ENCODE results near the gene SMARCC1.

SMARCC1 gene

GRCh38 chr3:47685037-47685436, 96.7 kb downstream of the SMARCC1 start:
- Mint-ChIP-seq H3K9me3 (no peaks in the 10 kb centered on the region), H3K4me1 (peaks cover 3% of the 10 kb centered on the region), H3K27ac (no peak overlapping the region), H3K36me3 (peaks cover 100% of the 10 kb centered on the region), H3K4me3 (no peak overlapping the region)
- ATAC-seq = no peak
- no peak for DNase-seq (ENCODE audit: low spot score in 2 of 2)

- no peak overlapping the region for H3K27ac Mint-ChIP-seq
- peaks cover 5% of the 10 kb centered on the region for H3K4me1 Mint-ChIP-seq
- H3K4me3 Mint-ChIP-seq = no peak overlapping the region
- H3K36me3 Mint-ChIP-seq = peaks cover 100% of the 10 kb centered on the region
- no peaks in the 10 kb centered on the region for H3K9me3 Mint-ChIP-seq
- no peak for DNase-seq (ENCODE audit: low spot score in 2 of 2)
- ATAC-seq = no peak
Measured at GRCh38 chr3:47681016-47681415, 100.7 kb downstream of the SMARCC1 start.

DNA sequence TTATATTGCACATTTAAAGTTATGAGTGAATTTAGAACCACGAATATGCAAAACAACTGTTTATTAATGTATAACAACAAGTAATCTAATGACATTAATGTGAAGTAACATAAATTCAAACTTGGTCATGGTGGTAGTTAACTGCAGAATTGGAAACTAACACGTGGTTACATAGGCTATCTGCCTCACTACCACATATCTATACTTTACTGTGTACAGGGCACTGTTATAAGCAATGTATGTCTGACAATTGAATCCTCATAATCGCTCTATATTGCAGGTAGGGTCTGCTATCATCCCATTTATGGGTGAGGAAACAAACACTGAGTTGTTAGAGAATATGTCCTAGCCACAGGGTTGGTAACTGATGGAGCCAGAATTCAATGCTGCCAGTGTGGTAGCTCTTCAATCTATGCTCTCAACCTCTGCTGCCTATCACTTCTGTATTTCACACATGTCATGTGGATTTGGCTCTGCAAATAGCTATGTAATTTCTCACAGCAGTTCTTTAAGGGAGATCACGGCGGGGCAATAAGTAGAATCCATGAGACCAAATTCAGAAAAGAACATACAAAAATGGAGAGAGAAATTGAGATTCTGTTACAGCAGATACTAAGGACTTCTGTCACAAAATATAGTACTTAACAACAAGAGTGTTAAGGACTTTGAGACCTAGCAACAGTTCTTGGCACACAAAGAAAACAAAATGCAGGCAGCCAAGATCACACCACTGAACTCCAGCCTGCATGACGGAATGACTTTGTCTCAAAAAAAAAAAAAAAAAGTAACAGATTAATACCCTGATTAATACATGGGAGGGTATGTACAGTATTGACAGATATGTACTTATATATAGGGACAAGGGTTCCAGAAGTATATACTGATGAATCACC, 103.0 kb downstream of the SMARCC1 start:
- no peaks in the 10 kb centered on the region for H3K9me3 Mint-ChIP-seq
- H3K36me3 Mint-ChIP-seq = peaks cover 100% of the 10 kb centered on the region
- no peak for DNase-seq (ENCODE audit: low spot score in 2 of 2)
- H3K4me1 Mint-ChIP-seq = peaks cover 5% of the 10 kb centered on the region
- H3K27ac Mint-ChIP-seq = no peak overlapping the region
- no peak overlapping the region for H3K4me3 Mint-ChIP-seq
- peak; percentile 66 for ATAC-seq

DNA sequence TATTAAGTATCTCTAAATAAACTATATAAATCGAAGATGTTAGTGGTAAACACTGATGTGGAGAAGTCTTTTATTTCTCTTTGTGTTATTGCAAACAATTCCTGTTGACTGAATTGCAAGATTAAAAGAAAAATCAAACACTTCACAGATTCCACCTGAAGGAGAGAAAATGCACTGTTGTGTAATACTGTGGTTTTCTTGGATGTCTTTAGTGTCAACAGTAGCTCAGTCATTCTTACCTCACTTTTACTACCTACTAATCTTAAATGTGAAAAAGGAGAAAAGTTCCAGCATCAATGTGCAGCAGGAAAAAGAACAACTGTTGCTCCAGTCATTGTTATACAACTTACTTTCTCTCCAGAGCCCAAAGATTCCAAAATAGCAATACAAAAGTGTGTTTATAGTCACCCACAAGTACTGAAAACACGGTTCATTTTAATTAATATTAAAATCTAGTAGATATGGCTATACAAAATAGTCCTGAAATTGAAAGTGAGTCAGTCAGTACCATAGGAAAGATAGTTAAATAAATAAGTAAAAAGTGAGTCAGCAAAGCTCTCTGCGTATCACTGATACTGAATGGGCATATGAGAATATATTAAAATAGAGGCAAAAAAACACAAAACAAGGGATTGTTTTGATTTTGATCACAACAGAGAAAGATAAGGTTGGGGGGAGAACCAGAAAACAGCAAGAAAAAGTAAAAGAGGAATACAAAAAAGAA, 112.5 kb downstream of the SMARCC1 start:
- no peak for DNase-seq (ENCODE audit: low spot score in 2 of 2)
- no peak for ATAC-seq
- peaks cover 87% of the 10 kb centered on the region for H3K36me3 Mint-ChIP-seq

GRCh38 chr3:47666118-47666517, 115.6 kb downstream of the SMARCC1 start:
- Mint-ChIP-seq H3K27ac (no peak overlapping the region), H3K9me3 (no peaks in the 10 kb centered on the region), H3K4me1 (no peaks in the 10 kb centered on the region), H3K36me3 (peaks cover 87% of the 10 kb centered on the region), H3K4me3 (no peak overlapping the region)
- DNase-seq (ENCODE audit: low spot score in 2 of 2) (no peak), ATAC-seq (no peak)

More for the DNA sequence above, 112.5 kb downstream of the SMARCC1 start:
- H3K27ac Mint-ChIP-seq = no peak overlapping the region
- H3K4me1 Mint-ChIP-seq = no peaks in the 10 kb centered on the region
- no peaks in the 10 kb centered on the region for H3K9me3 Mint-ChIP-seq
- H3K4me3 Mint-ChIP-seq = no peak overlapping the region

DNA sequence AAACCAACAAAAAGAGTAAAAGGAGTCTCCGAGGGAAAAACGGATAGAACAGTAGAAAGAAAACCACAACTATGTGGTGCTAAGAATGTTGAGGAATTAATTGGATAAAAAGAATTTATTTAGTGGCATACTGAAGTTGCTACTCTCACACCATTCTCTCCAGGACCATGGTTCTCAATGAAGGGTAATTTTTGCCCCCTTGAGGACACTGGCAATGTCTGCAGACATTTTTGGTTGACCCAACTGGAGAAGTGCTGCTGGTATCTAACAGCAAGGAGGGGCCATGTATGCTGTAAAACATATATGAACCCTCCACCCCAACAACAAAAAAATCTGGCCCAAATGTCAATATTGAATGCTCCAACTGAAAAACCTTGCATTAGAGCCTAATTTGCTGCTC, 117.2 kb downstream of the SMARCC1 start:
- Mint-ChIP-seq H3K9me3 (no peaks in the 10 kb centered on the region), H3K36me3 (peaks cover 87% of the 10 kb centered on the region), H3K4me1 (no peaks in the 10 kb centered on the region), H3K4me3 (no peak overlapping the region), H3K27ac (no peak overlapping the region)
- ATAC-seq = no peak
- no peak for DNase-seq (ENCODE audit: low spot score in 2 of 2)

- H3K4me1 Mint-ChIP-seq = no peaks in the 10 kb centered on the region
- no peak for ATAC-seq
- DNase-seq (ENCODE audit: low spot score in 2 of 2) = no peak
- H3K36me3 Mint-ChIP-seq = peaks cover 87% of the 10 kb centered on the region
- H3K4me3 Mint-ChIP-seq = no peak overlapping the region
- H3K9me3 Mint-ChIP-seq = no peaks in the 10 kb centered on the region
- no peak overlapping the region for H3K27ac Mint-ChIP-seq
Measured at GRCh38 chr3:47663630-47664240, 118.0 kb downstream of the SMARCC1 start.

- ATAC-seq (no peak), DNase-seq (ENCODE audit: low spot score in 2 of 2) (no peak)
- H3K9me3 Mint-ChIP-seq = no peaks in the 10 kb centered on the region
- no peak overlapping the region for H3K27ac Mint-ChIP-seq
- no peaks in the 10 kb centered on the region for H3K4me1 Mint-ChIP-seq
- no peak overlapping the region for H3K4me3 Mint-ChIP-seq
- peaks cover 94% of the 10 kb centered on the region for H3K36me3 Mint-ChIP-seq
Measured at GRCh38 chr3:47661121-47661752, 120.5 kb downstream of the SMARCC1 start.

GRCh38 chr3:47658444-47658843, 123.2 kb downstream of the SMARCC1 start:
- no peaks in the 10 kb centered on the region for H3K4me1 Mint-ChIP-seq
- DNase-seq (ENCODE audit: low spot score in 2 of 2) (no peak), ATAC-seq (no peak)
- no peak overlapping the region for H3K27ac Mint-ChIP-seq
- H3K4me3 Mint-ChIP-seq = no peak overlapping the region
- peaks cover 97% of the 10 kb centered on the region for H3K36me3 Mint-ChIP-seq
- H3K9me3 Mint-ChIP-seq = no peaks in the 10 kb centered on the region

DNA sequence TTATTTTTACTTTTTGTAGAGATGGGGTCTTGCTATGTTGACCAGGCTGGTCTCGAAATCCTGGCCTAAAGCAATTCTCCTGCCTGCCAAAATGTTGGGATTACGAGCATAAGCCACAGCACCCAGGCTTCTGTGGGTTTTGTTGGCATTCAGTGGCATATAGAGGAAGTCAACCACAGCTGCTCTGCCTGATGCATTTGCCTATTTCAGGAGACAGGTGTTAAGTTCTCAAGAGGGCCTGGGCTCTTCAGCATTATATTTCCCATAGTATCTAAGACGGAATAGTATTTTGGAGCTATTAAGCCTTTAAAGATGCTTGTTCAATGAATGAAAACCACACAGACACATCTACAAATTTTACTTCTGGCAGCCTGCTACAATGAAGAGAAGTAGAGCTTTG, 129.6 kb downstream of the SMARCC1 start:
- Mint-ChIP-seq H3K36me3 (peaks cover 83% of the 10 kb centered on the region), H3K27ac (no peak overlapping the region), H3K4me1 (no peaks in the 10 kb centered on the region), H3K4me3 (no peak overlapping the region), H3K9me3 (no peaks in the 10 kb centered on the region)
- DNase-seq (ENCODE audit: low spot score in 2 of 2) (no peak), ATAC-seq (no peak)

DNA sequence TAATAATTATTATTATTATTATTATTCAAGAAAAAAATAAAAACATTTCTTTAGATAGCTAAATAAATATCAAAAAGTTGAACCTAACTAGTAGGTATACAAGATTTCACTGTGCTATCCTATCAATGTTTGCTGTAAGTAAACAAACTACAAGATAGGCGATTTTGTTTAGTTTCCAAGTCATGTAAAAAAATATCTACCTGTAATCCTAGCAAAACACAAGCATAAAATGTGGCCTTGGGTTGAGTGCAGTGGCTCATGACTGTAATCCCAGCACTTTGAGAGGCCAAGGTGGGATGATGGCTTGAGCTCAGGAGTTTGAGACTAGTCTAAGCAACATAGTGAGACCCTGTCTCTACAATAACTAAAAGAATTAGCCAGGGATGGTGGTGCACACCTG, 131.4 kb downstream of the SMARCC1 start:
- DNase-seq (ENCODE audit: low spot score in 2 of 2) = no peak
- Mint-ChIP-seq H3K36me3 (peaks cover 75% of the 10 kb centered on the region), H3K4me1 (no peaks in the 10 kb centered on the region), H3K27ac (no peak overlapping the region), H3K9me3 (no peaks in the 10 kb centered on the region), H3K4me3 (no peak overlapping the region)
- no peak for ATAC-seq

DNA sequence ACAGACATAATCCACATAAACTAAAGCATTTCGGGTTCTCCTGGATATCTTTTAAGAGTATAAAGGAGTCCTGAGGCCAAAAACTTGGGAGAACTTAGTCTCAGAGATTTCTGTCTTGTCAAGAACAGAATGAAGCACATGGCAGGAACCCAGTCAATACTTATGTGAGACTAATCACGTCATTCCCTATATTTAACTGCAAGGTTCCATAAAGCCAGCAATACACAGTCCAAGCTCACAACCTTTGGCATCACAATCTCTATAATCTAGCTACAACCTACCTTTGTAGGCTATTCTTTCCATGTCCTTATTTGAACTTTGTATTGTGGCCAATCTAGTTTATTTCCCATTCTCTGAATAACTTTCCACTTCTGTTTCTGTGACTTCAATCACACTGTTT, 134.1 kb downstream of the SMARCC1 start:
- Mint-ChIP-seq H3K27ac (no peak overlapping the region), H3K4me3 (no peak overlapping the region), H3K4me1 (no peaks in the 10 kb centered on the region), H3K9me3 (no peaks in the 10 kb centered on the region), H3K36me3 (peaks cover 70% of the 10 kb centered on the region)
- no peak for ATAC-seq
- no peak for DNase-seq (ENCODE audit: low spot score in 2 of 2)

DNA sequence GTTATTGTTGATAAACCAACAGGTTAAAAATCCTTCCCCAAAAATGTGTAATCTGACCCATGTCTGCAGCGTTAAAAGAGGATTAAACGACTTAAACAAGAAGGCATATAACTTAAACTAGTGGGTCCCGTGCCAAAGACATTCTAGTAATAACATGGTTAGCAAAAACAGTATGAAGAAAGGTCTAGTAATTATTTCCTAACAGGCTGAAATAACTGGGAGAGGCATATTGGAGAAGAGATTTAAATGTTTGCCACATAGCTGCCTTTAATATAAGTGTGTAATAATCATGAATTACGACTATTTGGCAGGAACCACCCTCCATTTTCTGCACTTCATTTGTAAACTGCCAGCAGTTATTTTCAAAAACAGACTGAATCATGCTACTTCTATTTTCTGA, 135.3 kb downstream of the SMARCC1 start:
- Mint-ChIP-seq H3K4me1 (no peaks in the 10 kb centered on the region), H3K27ac (peak overlapping the region; percentile 3), H3K36me3 (peaks cover 71% of the 10 kb centered on the region), H3K4me3 (no peak overlapping the region), H3K9me3 (no peaks in the 10 kb centered on the region)
- DNase-seq (ENCODE audit: low spot score in 2 of 2) = no peak
- ATAC-seq = no peak

DNA sequence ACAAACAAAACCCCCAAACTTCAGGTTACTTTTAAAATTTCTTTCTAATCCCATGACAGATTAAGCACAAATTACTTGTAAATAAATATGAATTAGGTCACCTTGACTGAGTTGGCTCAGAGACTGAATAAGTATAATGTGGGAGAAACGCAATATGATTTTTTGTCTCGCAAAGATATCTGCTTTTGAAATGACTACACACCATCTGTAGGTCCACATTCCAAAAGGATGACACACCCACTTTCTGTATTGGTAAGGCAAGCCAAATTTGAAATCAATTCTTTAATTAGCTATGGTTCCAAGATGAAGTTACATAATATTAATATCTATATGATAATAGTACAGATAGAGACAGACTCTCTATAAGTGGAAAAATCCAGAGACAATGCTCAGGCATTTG, 136.1 kb downstream of the SMARCC1 start:
- peaks cover 75% of the 10 kb centered on the region for H3K36me3 Mint-ChIP-seq
- no peak overlapping the region for H3K4me3 Mint-ChIP-seq
- no peaks in the 10 kb centered on the region for H3K4me1 Mint-ChIP-seq
- no peaks in the 10 kb centered on the region for H3K9me3 Mint-ChIP-seq
- DNase-seq (ENCODE audit: low spot score in 2 of 2) (no peak), ATAC-seq (no peak)
- H3K27ac Mint-ChIP-seq = no peak overlapping the region

- no peaks in the 10 kb centered on the region for H3K4me1 Mint-ChIP-seq
- ATAC-seq = no peak
- no peak for DNase-seq (ENCODE audit: low spot score in 2 of 2)
- H3K36me3 Mint-ChIP-seq = peaks cover 72% of the 10 kb centered on the region
- no peak overlapping the region for H3K27ac Mint-ChIP-seq
- no peaks in the 10 kb centered on the region for H3K9me3 Mint-ChIP-seq
- H3K4me3 Mint-ChIP-seq = no peak overlapping the region
Measured at GRCh38 chr3:47643092-47643491, 138.6 kb downstream of the SMARCC1 start.
